ENCODE results near the gene DCXR. TPM values are rescaled to one million over a fixed set of nuclear protein-coding genes. Genes with fewer than 3 reads are reported as not detected.

The DCXR gene
- total RNA-seq, 4 donors from 2014 or later, result 49.4 to 117 (median 71.3) TPM

GRCh38 chr17:82025401-82026107, 11.9 kb downstream of the DCXR start:
- peaks cover 23 to 41% (median 30%) of the 10 kb centered on the region in 4 donors for H3K4me1 ChIP-seq
- no peak overlapping the region for H3K4me3 ChIP-seq
- H3K9me3 ChIP-seq, result no peaks in the 10 kb centered on the region
- 92% methylated on average over 25 of the region's 25 CpGs; no CpG with 5 or more reads in 1 of the 2 donors for whole genome bisulfite sequencing, 2 donors (ENCODE audit: low coverage in 1 of 2)
- DNase-seq, result no peak
- H3K36me3 ChIP-seq, result no peaks in the 10 kb centered on the region
- H3K27ac ChIP-seq, result no peak overlapping the region
- H3K27me3 ChIP-seq, result no peaks in the 10 kb centered on the region
- in situ Hi-C loops (cut with MboI; ENCODE audit: low pct_ligation_motif_present in 1 of 4, low pct_unique_long_range_greater_than_20kb in 1 of 4, low sequenced_read_pairs in 3 of 4) (loop anchor here in 3 of 4 donors (5.0 to 25.0 kb wide), 2 partner anchors 132 to 137 kb away; no protein-coding TSS in a partner anchor), intact Hi-C loops (cut with DNase I; ENCODE audit: low total_unique reads) (no loop called here)
- no peak for TF ChIP-seq CTCF (IDR thresholded peaks at IDR 0.05)
- no peak for TF ChIP-seq EP300 (IDR thresholded peaks at IDR 0.05; ENCODE audit: low read depth)
- no peak for TF ChIP-seq POLR2A (IDR thresholded peaks at IDR 0.05)
- no peak for TF ChIP-seq POLR2AphosphoS5 (IDR thresholded peaks at IDR 0.05)

GRCh38 chr17:82024859-82025258, 12.6 kb downstream of the DCXR start:
- TF ChIP-seq POLR2AphosphoS5 (IDR thresholded peaks at IDR 0.05) (no peak), CTCF (IDR thresholded peaks at IDR 0.05) (no peak), EP300 (IDR thresholded peaks at IDR 0.05; ENCODE audit: low read depth) (no peak), POLR2A (IDR thresholded peaks at IDR 0.05) (no peak)
- WGBS, 2 donors (ENCODE audit: low coverage in 1 of 2), result 91% methylated on average over 15 of the region's 17 CpGs; no CpG with 5 or more reads in 1 of the 2 donors
- no peak for DNase-seq
- H3K27ac ChIP-seq, result no peak overlapping the region
- no peaks in the 10 kb centered on the region for H3K36me3 ChIP-seq
- H3K9me3 ChIP-seq, result no peaks in the 10 kb centered on the region
- H3K27me3 ChIP-seq, result no peaks in the 10 kb centered on the region
- in situ Hi-C loops (cut with MboI; ENCODE audit: low pct_ligation_motif_present in 1 of 4, low pct_unique_long_range_greater_than_20kb in 1 of 4, low sequenced_read_pairs in 3 of 4), result loop anchor here in 3 of 4 donors (5.0 to 25.0 kb wide), 2 partner anchors 132 to 137 kb away; no protein-coding TSS in a partner anchor
- intact Hi-C loops (cut with DNase I; ENCODE audit: low total_unique reads), result no loop called here
- no peak overlapping the region for H3K4me3 ChIP-seq
- peaks cover 20 to 38% (median 30%) of the 10 kb centered on the region in 4 donors for H3K4me1 ChIP-seq

GRCh38 chr17:82023447-82024241, 13.9 kb downstream of the DCXR start:
- 6% methylated on average over 18 of the region's 55 CpGs; no CpG with 5 or more reads in 1 of the 2 donors for WGBS, 2 donors (ENCODE audit: low coverage in 1 of 2)
- no peaks in the 10 kb centered on the region for H3K9me3 ChIP-seq
- DNase-seq, result peak; percentile 34
- in situ Hi-C loops (cut with MboI; ENCODE audit: low pct_ligation_motif_present in 1 of 4, low pct_unique_long_range_greater_than_20kb in 1 of 4, low sequenced_read_pairs in 3 of 4) (no loop called here), intact Hi-C loops (cut with DNase I; ENCODE audit: low total_unique reads) (no loop called here)
- TF ChIP-seq POLR2A (IDR thresholded peaks at IDR 0.05), result no peak
- no peak for TF ChIP-seq POLR2AphosphoS5 (IDR thresholded peaks at IDR 0.05)
- no peak for TF ChIP-seq EP300 (IDR thresholded peaks at IDR 0.05; ENCODE audit: low read depth)
- TF ChIP-seq CTCF (IDR thresholded peaks at IDR 0.05), result no peak
- H3K4me3 ChIP-seq, result peak overlapping the region; percentile 55 to 94 (median 80)
- peaks cover 20 to 42% (median 34%) of the 10 kb centered on the region in 4 donors for H3K4me1 ChIP-seq
- no peaks in the 10 kb centered on the region for H3K36me3 ChIP-seq
- H3K27me3 ChIP-seq, result no peaks in the 10 kb centered on the region
- peak overlapping the region; percentile 64 to 79 (median 74) for H3K27ac ChIP-seq

- intact Hi-C loops (cut with DNase I; ENCODE audit: low total_unique reads), result no loop called here
- in situ Hi-C loops (cut with MboI; ENCODE audit: low pct_ligation_motif_present in 1 of 4, low pct_unique_long_range_greater_than_20kb in 1 of 4, low sequenced_read_pairs in 3 of 4), result no loop called here
Observed at GRCh38 chr17:82022981-82023446, 14.5 kb downstream of the DCXR start, which contains the start of gene LRRC45. Gene LRRC45 (plus strand): TSS chr17:82023305. CDS start chr17:82023644, 339 bp downstream.

More at GRCh38 chr17:82022981-82023446, 14.5 kb downstream of the DCXR start, which contains the start of gene LRRC45:
- Histone ChIP-seq H3K36me3 (no peaks in the 10 kb centered on the region), H3K4me3 (peak within 1 kb of the TSS; percentile 69 to 95 (median 84)), H3K9me3 (no peaks in the 10 kb centered on the region), H3K27ac (peak within 1 kb of the TSS; percentile 82 to 89 (median 84)), H3K27me3 (no peaks in the 10 kb centered on the region), H3K4me1 (peaks cover 20 to 42% (median 34%) of the 10 kb centered on the region in 4 donors)
- peak; percentile 100 for DNase-seq
- TF ChIP-seq POLR2AphosphoS5 (IDR thresholded peaks at IDR 0.05) (peak in 1 of 3 donors; percentile 8), CTCF (IDR thresholded peaks at IDR 0.05) (no peak)
- WGBS, 2 donors (ENCODE audit: low coverage in 1 of 2), result 0% methylated on average over 13 of the region's 42 CpGs; no CpG with 5 or more reads in 1 of the 2 donors

All from transverse colon (tissue), 4 donors.